Inferior parietal cortex (tissue), 1 donor: ENCODE data around the gene POLL.
"Not testable (repeated sequence)": the region's sequence is repeated elsewhere in the genome, so short reads cannot be mapped to it uniquely, and the experiment has no call there.

ENCODE experiments used
- DNase-seq: peaks from one replicate; pipeline ENCODE4 v3.0.0-alpha.2; 2016; ENCODE audit errors: extremely low spot score

The POLL gene

GRCh38 chr10:101611096-101611905 is 23.2 kb upstream of the POLL start:
- no peak for DNase-seq

- DNase-seq: no peak
Observed at GRCh38 chr10:101609481-101609880, 21.4 kb upstream of the POLL start.

DNA sequence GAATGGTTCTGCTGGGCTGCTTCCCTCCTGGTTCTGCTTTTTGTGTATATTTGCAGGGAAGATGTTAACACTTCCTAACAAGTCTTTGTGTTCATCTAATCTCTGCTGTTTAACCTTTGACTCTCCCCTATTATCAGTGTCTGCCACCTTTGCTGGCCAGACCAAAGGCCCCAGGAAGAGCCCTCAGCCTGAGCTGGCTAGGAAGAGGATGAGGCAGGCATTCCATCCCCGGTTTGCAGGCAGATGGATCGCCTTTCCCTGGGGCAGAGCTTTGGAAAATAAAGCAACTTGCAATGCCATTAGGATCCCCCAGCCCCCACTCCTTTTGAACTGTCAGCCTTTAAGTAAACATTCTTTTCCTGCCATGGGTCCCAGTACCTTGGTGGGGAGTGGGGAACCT is 19.1 kb upstream of the POLL start:
- no peak for DNase-seq

- DNase-seq: peak; percentile 84
Observed at GRCh38 chr10:101602761-101603398, 14.8 kb upstream of the POLL start.

DNA sequence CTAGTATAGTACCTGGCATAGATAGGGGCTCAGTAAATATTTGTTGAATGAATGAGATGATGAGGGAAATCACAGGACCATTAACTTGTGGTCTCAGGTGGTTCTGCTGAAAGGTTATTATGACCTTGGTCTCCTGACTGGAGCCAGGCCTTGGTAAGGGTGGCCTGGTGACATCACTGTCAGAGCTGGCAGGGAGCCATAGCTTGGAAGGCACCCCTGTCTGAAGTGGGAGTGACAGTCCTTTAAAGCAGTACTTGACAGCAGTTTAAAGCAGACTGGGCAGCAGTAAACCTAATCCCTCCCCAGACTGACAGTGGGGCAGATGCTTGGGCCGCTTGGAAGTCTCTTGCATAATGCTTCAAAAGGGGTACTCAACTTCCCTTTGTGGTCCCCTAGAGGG is 13.5 kb upstream of the POLL start:
- no peak for DNase-seq

GRCh38 chr10:101597091-101597900 is 9.2 kb upstream of the POLL start:
- DNase-seq: no peak

DNA sequence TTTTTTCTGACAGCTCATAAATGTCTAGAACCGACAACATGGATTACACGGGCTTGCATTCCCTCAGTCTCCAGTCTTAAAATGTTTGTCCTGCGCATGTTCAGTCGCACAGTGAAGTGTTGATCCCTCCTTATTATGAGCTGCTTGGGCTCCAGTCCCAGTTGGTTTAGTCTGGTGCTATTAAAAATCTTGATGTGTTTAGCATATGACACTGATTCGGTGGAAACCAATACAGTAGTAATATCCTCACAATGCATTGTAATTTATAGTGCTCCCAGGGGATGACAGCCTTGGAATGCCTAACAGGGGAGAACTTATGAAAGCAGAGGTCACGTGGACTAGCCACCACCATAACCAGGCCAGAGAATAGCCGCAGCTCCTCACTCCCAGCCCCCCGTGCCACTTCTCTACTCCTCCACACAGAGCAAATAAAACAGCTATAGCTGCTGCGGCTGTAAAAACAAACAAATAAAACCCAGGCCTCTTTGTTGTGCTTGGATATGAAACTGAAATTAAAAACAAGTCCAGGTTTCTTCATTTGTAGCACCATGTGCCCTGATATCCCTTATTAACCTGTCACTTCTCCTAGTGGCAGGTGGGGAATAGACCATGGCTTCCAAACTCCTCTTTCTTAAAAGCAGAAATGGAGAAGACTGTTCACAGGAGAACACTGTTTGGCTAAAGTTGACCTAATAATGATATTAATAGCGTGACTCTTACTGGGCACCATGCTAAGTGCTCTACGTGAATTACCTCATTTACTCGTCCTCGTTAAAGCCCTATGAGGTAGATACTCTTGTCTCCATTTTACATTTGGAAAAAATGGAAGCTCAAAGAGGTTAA is 7.8 kb upstream of the POLL start:
- DNase-seq: no peak

GRCh38 chr10:101593331-101593730 is 5.3 kb upstream of the POLL start:
- not testable (repeated sequence) for DNase-seq

DNA sequence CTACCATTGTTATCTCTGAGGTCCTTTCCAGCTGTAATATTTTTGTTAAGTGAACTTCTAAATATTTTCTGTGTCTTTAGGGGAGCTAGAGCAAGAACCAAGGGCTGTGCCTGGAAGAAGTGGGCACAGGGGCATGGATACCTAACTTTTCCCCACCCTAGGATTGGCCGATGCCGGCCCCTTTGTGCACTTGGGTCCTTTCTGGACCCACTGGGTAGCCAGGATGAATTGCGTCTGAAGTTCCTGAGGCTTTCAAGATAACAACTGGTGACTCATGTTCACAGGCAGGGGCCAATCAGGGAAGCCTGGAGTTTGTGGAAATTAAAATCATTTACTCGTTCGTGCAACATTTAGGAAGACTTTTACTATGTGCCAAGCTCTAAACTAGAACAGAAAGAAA is 822 bp upstream of the POLL start:
- DNase-seq: no peak

DNA sequence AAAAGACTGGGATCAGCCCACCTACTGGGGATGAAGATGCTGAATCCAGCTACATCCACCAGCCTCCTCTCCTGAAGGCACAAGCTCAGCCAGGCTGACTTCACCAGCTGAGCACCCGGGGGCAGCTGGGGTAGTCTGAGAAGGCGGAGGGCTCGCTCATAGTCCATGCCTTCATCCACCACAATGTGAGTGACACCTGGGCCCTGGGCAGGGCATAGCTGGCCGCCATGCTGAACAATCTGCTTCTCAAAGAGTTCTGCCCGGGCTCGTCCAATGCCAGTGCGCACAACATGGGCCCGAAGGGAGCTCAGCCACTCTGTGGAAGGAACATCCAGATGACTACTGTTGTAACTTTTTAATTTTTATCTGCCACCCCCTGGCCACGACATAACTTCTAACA is 2.2 kb downstream of the POLL start:
- no peak for DNase-seq

DNA sequence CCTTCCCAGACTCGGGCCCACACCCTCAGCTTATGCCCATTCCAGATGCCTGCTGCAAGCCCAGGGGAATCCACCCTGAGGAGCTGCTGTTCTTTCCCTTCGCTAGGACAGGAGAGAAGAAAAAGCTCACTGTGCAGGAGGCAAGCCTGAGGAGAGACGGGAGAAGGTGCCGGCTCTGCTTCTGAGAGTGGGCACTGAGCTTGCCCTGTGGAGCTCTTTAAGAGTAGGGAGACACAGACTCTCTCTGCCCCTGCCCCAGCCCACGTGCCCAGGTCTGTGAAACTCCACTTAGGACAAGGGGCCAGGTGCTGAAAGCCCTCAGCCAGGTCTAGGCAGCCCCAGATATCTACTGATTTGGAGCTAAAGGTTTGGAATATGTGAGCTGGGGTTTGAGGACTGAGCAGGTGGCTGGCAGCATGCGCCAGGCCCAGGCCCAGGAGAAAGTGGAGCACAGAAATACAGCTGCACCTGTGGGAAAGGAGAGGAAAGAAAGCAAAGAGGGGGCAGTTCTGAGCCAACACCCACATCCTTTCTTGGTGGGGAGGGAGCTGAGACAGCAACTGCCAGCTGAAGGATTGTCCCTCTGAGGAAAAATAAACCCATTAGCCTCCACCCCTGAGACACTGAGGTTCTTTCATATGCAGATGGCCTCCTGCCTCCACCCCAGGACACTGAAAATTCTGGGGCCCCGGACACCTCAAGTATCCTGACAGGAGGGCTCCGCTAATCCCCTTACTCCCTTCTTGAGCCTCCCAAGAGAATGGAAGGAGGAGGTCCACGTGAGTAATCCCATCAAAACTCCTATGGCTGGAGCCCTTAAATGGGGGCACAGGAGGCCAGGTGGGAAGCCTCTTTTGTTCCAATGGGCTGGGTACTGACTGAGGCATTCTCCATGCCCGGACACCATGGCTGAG is 7.3 kb downstream of the POLL start:
- DNase-seq: no peak

GRCh38 chr10:101579516-101579870 is 8.6 kb downstream of the POLL start:
- DNase-seq: no peak

DNA sequence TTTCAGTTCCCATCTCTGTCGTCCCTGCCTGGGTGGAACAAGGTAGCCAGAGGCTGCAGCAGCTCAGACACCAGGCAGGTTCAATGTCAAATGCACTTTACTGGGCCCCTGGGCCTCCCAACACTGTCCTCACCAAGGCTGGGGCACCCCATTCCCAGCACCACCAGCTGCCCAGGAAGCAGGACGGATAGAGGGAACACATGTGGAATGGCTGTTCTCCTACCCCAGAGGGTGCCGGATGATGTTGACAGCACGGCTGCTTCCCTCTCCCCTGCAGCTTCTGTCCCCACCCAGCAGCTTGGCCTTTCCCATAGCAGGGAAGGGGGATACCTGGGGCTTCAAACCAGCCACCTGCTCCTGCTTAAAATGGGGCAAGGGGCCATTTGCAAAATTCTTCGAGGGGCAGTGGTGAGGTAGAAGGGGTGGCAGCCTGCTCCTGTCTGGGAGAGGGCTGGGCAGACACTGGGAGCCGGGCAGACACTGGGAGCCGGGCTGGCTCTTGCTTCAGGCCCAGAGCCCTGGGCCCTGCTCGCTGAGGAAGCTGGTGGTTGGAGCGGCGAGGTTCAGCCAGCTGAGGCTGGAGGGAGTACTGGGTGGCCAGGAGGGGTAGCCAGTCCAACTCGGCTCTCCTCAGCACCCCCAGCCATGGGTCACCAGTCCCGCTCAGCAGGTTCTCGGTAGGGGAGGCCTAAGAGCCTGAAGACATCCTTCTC is 9.1 kb downstream of the POLL start:
- DNase-seq: no peak

- no peak for DNase-seq
Observed at GRCh38 chr10:101578192-101578591, 9.9 kb downstream of the POLL start.

GRCh38 chr10:101577121-101577871 is 10.8 kb downstream of the POLL start:
- DNase-seq: no peak

GRCh38 chr10:101576211-101576863 is 11.7 kb downstream of the POLL start:
- no peak for DNase-seq

GRCh38 chr10:101575580-101576210 is 12.4 kb downstream of the POLL start:
- no peak for DNase-seq

DNA sequence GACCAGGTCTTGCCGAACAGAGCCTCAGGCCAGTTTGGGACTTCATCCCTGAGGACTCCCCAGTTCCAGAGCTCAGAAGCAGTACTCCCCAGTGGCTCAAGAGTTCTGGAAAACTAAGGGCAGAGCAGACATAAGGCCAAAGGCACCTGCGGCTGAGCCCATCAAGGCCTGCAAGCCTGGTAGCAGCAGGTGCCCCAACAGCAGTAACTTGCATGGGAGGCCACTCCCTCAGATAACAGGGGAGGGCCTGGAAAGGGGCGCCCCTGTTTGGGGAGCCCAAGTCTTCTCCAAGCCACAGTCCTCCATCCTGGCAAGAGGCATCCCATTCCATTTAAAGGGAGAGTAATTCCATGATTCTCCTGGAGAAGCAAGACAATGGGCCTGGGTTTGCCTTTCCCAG is 13.0 kb downstream of the POLL start:
- no peak for DNase-seq
